Choroid plexus epithelial cell (primary cell): ENCODE results near the gene ARID3A.

Experiments used
- DNase-seq: peaks from one replicate; pipeline ENCODE4 v3.0.0-alpha.2; 2010; ENCODE audit warnings: low read depth
- H3K4me3 ChIP-seq: 2 replicates; pipeline ENCODE4 v1.5.1; 2011; ENCODE audit warnings: low read depth, mild to moderate bottlenecking, control low read depth, low read length, moderate library complexity
- CTCF ChIP-seq: conservative IDR thresholded peaks from 2 replicates; pipeline ENCODE4 v1.5.1; 2011; ENCODE audit warnings: low read depth, mild to moderate bottlenecking, control low read depth, inconsistent platforms, low read length, moderate library complexity

Gene ARID3A

DNA sequence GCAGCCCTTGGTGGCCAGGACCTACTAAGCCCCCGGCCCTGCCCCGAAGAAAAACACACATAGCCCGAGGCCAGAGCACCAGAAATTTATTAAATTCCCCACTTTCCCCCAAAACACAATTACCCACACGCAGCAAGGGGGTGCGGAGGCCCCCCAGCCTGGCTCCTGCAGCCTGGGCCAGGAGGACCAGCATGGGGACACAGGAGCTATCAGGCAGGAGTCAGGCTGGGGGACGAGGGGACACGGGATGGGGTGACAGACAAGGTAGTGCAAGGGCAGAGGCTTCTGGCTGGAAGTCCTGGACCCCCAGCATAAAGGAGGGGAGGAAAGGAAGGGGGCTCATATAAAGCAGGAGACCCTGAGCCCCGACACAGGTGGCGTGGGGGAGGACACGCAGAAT, 29.4 kb upstream of the ARID3A start:
- DNase-seq, result no peak
- no peak for TF ChIP-seq CTCF
- no peak overlapping the region for H3K4me3 ChIP-seq

DNA sequence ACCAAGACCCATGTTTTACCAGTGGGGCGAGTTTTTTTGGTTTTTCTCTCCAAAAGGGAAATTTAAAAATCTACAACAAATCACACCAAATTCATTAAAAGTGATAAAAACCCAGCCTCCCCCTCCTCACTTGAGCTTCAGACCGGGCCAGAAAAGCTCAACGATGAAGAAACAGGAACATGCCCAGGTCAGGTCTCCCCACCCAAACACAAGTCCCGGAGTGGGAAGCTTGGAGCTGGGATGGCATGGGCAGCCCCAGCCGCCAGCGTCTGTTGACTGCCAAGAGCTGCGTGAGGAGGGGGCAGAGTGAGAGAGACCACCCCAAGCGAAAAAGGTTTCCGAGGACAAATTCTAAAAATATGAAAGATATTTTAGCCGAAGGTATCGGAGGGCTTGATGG, 28.8 kb upstream of the ARID3A start:
- no peak overlapping the region for H3K4me3 ChIP-seq
- TF ChIP-seq CTCF, result no peak
- no peak for DNase-seq

- TF ChIP-seq CTCF, result peak; percentile 16
- no peak overlapping the region for H3K4me3 ChIP-seq
- DNase-seq, result no peak
Observed at GRCh38 chr19:897442-898039, 28.3 kb upstream of the ARID3A start.

GRCh38 chr19:898663-899062, 27.2 kb upstream of the ARID3A start:
- no peak for DNase-seq
- no peak overlapping the region for H3K4me3 ChIP-seq
- no peak for TF ChIP-seq CTCF

DNA sequence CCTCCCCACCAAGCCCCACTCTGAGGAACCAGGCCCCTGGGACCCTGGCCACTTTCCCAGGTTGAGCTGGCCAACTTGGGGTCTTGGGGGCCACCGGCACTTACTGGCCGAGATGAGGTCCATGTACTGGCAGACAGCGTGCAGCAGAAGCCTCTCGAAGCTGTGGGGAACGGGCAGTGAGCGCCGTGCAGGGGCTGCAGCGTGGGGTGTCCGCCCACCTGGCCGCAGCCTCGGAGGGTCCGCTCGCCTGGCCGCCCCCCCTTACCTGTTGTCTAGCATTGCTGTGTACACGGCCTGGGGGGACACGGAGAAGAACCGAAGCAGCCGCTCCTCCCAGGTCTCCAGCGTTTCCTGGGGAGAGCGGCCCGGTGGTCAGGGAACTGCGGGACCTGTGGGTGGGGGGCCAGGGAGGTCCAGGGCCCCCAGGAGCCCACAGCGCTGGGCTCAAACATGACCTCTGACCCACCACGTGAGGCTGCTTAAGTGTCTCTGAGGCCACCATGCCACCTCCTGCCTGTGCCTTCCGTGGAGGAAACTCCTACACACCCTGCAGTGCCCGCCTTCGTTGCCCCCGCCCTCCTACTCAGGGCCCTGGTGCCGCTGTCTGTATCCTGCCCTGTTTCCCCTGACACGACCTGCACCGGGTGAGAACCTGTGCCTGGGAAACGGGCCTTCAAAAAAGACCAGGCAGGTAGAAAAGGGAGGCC, 26.3 kb upstream of the ARID3A start:
- no peak for DNase-seq
- H3K4me3 ChIP-seq, result no peak overlapping the region
- no peak for TF ChIP-seq CTCF

GRCh38 chr19:900043-900301, 25.9 kb upstream of the ARID3A start:
- H3K4me3 ChIP-seq, result no peak overlapping the region
- DNase-seq, result no peak
- TF ChIP-seq CTCF, result no peak
